ENCODE data around the gene LCLAT1. TPM values are rescaled to one million over a fixed set of nuclear protein-coding genes. Genes with fewer than 3 reads are reported as not detected.

LCLAT1 gene
- total RNA-seq, 4 donors from 2014 or later = 47.3 to 68.7 (median 54.1) TPM

- peaks cover 0 to 2% of the 10 kb centered on the region in 2 donors for H3K36me3 ChIP-seq
- intact Hi-C loops (cut with DNase I) = no loop called here
- H3K27me3 ChIP-seq = no peaks in the 10 kb centered on the region
- H3K9me3 ChIP-seq = no peaks in the 10 kb centered on the region
- WGBS, 2 donors = 87 to 92% methylated on average over 18 of the region's 18 CpGs
- DNase-seq = no peak
- no peak overlapping the region for H3K27ac ChIP-seq
- H3K4me3 ChIP-seq (replicated peaks in 1 of 3) = no peak overlapping the region
- peaks cover 25 to 32% of the 10 kb centered on the region in 2 donors for H3K4me1 ChIP-seq
- TF ChIP-seq, protein P1, sequence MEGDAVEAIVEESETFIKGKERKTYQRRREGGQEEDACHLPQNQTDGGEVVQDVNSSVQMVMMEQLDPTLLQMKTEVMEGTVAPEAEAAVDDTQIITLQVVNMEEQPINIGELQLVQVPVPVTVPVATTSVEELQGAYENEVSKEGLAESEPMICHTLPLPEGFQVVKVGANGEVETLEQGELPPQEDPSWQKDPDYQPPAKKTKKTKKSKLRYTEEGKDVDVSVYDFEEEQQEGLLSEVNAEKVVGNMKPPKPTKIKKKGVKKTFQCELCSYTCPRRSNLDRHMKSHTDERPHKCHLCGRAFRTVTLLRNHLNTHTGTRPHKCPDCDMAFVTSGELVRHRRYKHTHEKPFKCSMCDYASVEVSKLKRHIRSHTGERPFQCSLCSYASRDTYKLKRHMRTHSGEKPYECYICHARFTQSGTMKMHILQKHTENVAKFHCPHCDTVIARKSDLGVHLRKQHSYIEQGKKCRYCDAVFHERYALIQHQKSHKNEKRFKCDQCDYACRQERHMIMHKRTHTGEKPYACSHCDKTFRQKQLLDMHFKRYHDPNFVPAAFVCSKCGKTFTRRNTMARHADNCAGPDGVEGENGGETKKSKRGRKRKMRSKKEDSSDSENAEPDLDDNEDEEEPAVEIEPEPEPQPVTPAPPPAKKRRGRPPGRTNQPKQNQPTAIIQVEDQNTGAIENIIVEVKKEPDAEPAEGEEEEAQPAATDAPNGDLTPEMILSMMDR (IDR thresholded peaks at IDR 0.05) = no peak
- TF ChIP-seq POLR2A (IDR thresholded peaks at IDR 0.05) = no peak
Measured at GRCh38 chr2:30516166-30516565, 69.1 kb downstream of the LCLAT1 start.

DNA sequence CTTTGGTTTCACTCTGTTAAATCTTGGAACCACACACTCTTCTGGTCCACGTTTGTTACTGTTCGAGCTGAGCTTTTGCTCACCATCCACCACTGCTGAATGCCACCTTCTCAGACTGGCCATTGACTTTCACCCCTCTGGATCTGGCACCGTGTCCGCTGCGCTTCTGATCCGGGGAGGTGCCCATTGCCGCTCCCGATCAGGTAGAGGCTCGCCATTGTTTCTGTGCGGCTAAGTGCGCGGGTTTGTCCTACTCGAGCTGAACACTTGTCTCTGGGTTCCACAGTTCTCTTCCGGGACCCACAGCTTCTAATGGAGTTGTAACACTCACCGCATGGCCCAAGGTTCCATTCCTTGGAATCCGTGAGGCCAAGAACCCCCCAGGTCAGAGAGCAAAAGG lies 72.8 kb downstream of the LCLAT1 start:
- H3K36me3 ChIP-seq = peaks cover 0 to 2% of the 10 kb centered on the region in 2 donors
- H3K4me1 ChIP-seq = peaks cover 3 to 5% of the 10 kb centered on the region in 2 donors
- no peak overlapping the region for H3K4me3 ChIP-seq (replicated peaks in 1 of 3)
- no peak for DNase-seq
- H3K27me3 ChIP-seq = no peaks in the 10 kb centered on the region
- no peak overlapping the region for H3K27ac ChIP-seq
- H3K9me3 ChIP-seq = no peaks in the 10 kb centered on the region
- no peak for TF ChIP-seq POLR2A (IDR thresholded peaks at IDR 0.05)
- TF ChIP-seq, protein P1 (IDR thresholded peaks at IDR 0.05) = no peak
- WGBS, 2 donors = 98 to 99% methylated on average over 16 of the region's 16 CpGs
- intact Hi-C loops (cut with DNase I) = no loop called here

DNA sequence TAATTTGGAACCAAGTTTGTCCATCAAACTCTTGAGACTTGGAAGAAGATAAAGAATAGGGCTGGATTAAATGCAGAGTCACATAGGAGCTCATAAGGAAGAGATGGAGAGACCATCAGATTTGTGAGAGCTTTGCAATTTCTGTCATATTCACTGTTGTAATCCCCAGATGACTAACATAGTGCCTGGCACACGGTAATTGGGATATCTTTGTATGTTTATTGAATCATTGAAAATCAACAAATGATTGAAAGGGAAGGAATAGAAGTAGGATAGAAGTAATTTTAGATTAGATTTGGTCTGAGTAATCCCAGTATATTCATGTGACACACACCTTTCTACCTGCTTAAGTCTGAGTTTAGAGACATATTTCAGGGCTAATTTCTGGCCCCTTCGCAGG lies 75.4 kb downstream of the LCLAT1 start:
- Histone ChIP-seq H3K4me1 (no peaks in the 10 kb centered on the region), H3K4me3 (replicated peaks in 1 of 3) (no peak overlapping the region), H3K27me3 (no peaks in the 10 kb centered on the region), H3K27ac (no peak overlapping the region), H3K36me3 (peaks cover 0 to 2% of the 10 kb centered on the region in 2 donors), H3K9me3 (no peaks in the 10 kb centered on the region)
- TF ChIP-seq, protein P1 (IDR thresholded peaks at IDR 0.05) = no peak
- no peak for TF ChIP-seq POLR2A (IDR thresholded peaks at IDR 0.05)
- 97 to 98% methylated on average over 2 of the region's 2 CpGs for WGBS, 2 donors
- intact Hi-C loops (cut with DNase I) = no loop called here
- no peak for DNase-seq

- H3K27me3 ChIP-seq = no peaks in the 10 kb centered on the region
- no peaks in the 10 kb centered on the region for H3K9me3 ChIP-seq
- DNase-seq = no peak
- no peak for TF ChIP-seq POLR2A (IDR thresholded peaks at IDR 0.05)
- TF ChIP-seq, protein P1 (IDR thresholded peaks at IDR 0.05) = no peak
- WGBS, 2 donors = 90 to 92% methylated on average over 2 of the region's 2 CpGs
- H3K36me3 ChIP-seq = no peaks in the 10 kb centered on the region
- H3K4me3 ChIP-seq (replicated peaks in 1 of 3) = no peak overlapping the region
- no peak overlapping the region for H3K27ac ChIP-seq
- intact Hi-C loops (cut with DNase I) = no loop called here
- H3K4me1 ChIP-seq = peaks cover 0 to 9% of the 10 kb centered on the region in 2 donors
Measured at GRCh38 chr2:30527411-30527810, 80.4 kb downstream of the LCLAT1 start.

DNA sequence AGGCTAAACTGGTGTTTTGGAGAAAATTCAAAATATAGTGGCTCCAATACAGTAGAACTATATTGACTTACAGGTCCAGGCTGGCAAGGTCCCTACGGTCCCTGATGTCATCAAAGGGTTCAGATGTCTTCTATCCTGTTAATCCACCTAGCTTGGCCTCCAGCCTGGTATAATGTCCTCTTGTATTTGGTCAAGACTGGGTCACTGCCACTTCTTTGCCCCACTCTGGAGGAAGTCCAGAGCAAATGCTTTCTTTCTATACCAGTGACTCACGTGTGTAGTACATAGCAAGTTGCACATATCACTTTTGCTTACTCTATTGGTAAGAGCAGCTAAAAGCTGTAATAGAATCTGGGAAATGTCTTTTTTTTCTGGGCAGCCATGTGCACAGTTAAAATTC lies 80.8 kb downstream of the LCLAT1 start:
- Histone ChIP-seq H3K9me3 (no peaks in the 10 kb centered on the region), H3K4me3 (replicated peaks in 1 of 3) (no peak overlapping the region), H3K27me3 (no peaks in the 10 kb centered on the region), H3K4me1 (peaks cover 0 to 9% of the 10 kb centered on the region in 2 donors), H3K27ac (no peak overlapping the region), H3K36me3 (no peaks in the 10 kb centered on the region)
- TF ChIP-seq, protein P1 (IDR thresholded peaks at IDR 0.05) = no peak
- no peak for TF ChIP-seq POLR2A (IDR thresholded peaks at IDR 0.05)
- WGBS, 2 donors = 91 to 97% methylated on average over 2 of the region's 2 CpGs
- intact Hi-C loops (cut with DNase I) = no loop called here
- no peak for DNase-seq

Data from thyroid gland (tissue), 4 donors.